ENCODE measurements around the gene RNF40.

- TF ChIP-seq CTCF (IDR thresholded peaks at IDR 0.05) = no peak
- no peak for TF ChIP-seq POLR2A (IDR thresholded peaks at IDR 0.05)
Measured at GRCh38 chr16:30728899-30729672, 33.0 kb upstream of the RNF40 start.
